Left colon (tissue), 2 donors: ENCODE results near the gene FAM171A2. TPM values are rescaled to one million over a fixed set of nuclear protein-coding genes. Genes with fewer than 3 reads are reported as not detected.
"Not testable (repeated sequence)": the region's sequence is repeated elsewhere in the genome, so short reads cannot be mapped to it uniquely, and the experiment has no call there.

Experiments
- ATAC-seq: fragments of 200-7000 bp; cut with Tn5 transposase; one replicate; pipeline ENCODE4 v1.9.1; 2020; ENCODE audit warnings: mild to moderate bottlenecking, moderate library complexity
- DNase-seq, 2 donors: peaks; one replicate each; pipeline ENCODE4 v3.0.0-alpha.2; 2020
- intact Hi-C, 2 donors: fragments of 100-400 bp; cut with DNase I in 1 of 2; cut with micrococcal nuclease in 1 of 2; formaldehyde crosslinking; loops; one replicate each; pipeline versions ENCODE4 v1.11.2 to v1.14.0; 2022; cut with DNase I, micrococcal nuclease
- total RNA-seq, 2 donors: library from RNA; stranded (reverse); fragmentation: NEBNext Ultra II Directional; extraction: Animal tissue kit (Norgen Biotek cat#: 25700); gene quantifications; one replicate each; pipeline ENCODE4 v1.2.1, GENCODE V29; 2021
- donor health status: DM: no; HTN: no; CAD: no.
- donor health status: DM: yes; HTN: yes; CAD: no.

The FAM171A2 gene
- total RNA-seq, 2 donors from 2014 or later: 0.24 to 0.67 TPM

- intact Hi-C loops: no loop called here
- ATAC-seq (peak; percentile 67), DNase-seq (peak in 1 of 2 donors; percentile 77)
Observed at GRCh38 chr17:44350733-44351226, 12.9 kb downstream of the FAM171A2 start.

GRCh38 chr17:44349553-44350070, 14.0 kb downstream of the FAM171A2 start:
- intact Hi-C loops: no loop called here
- DNase-seq (no peak), ATAC-seq (no peak)

GRCh38 chr17:44348988-44349364, 14.7 kb downstream of the FAM171A2 start:
- DNase-seq (no peak), ATAC-seq (no peak)
- intact Hi-C loops: no loop called here

GRCh38 chr17:44348234-44348987, 15.2 kb downstream of the FAM171A2 start:
- DNase-seq (peak in 1 of 2 donors; percentile 43), ATAC-seq (no peak)
- intact Hi-C loops: no loop called here

- ATAC-seq, DNase-seq, intact Hi-C loops: not testable (repeated sequence)
Observed at GRCh38 chr17:44347206-44348055, 16.2 kb downstream of the FAM171A2 start.

GRCh38 chr17:44346064-44346844, 17.4 kb downstream of the FAM171A2 start:
- DNase-seq (no peak), ATAC-seq (no peak)
- intact Hi-C loops: no loop called here

- intact Hi-C loops: no loop called here
- ATAC-seq (peak; percentile 80), DNase-seq (peak; percentile 63 to 71)
Observed at GRCh38 chr17:44345454-44346026, 18.1 kb downstream of the FAM171A2 start.

GRCh38 chr17:44344939-44345453, 18.7 kb downstream of the FAM171A2 start, which contains the start of gene GRN:
Gene GRN (plus strand): TSS chr17:44345302. CDS start chr17:44349165, 3,863 bp downstream.
- DNase-seq: peak; percentile 91 to 96
- ATAC-seq: peak; percentile 95
- intact Hi-C loops: no loop called here

- no peak for ATAC-seq
- no peak for DNase-seq
Observed at GRCh38 chr17:44343510-44344209, 20.0 kb downstream of the FAM171A2 start.

GRCh38 chr17:44340553-44340952, 23.1 kb downstream of the FAM171A2 start:
- ATAC-seq, DNase-seq, intact Hi-C loops: not testable (repeated sequence)

More at GRCh38 chr17:44343510-44344209, 20.0 kb downstream of the FAM171A2 start:
- intact Hi-C loops: no loop called here

GRCh38 chr17:44338702-44339101, 25.0 kb downstream of the FAM171A2 start:
- no peak for ATAC-seq
- intact Hi-C loops: no loop called here
- no peak for DNase-seq

GRCh38 chr17:44335968-44336367, 27.7 kb downstream of the FAM171A2 start:
- intact Hi-C loops: no loop called here
- ATAC-seq (no peak), DNase-seq (no peak)

- intact Hi-C loops: no loop called here
- ATAC-seq (no peak), DNase-seq (no peak)
Observed at GRCh38 chr17:44335564-44335963, 28.1 kb downstream of the FAM171A2 start.

- no peak for DNase-seq
- no peak for ATAC-seq
- intact Hi-C loops: loop anchor here in 1 of 2 donors (5.0 kb wide), 1 partner anchor 122 kb away; no protein-coding TSS in a partner anchor
Observed at GRCh38 chr17:44334727-44335126, 28.9 kb downstream of the FAM171A2 start.

- intact Hi-C loops: loop anchor here in 1 of 2 donors (5.0 kb wide), 1 partner anchor 122 kb away; no protein-coding TSS in a partner anchor
- no peak for ATAC-seq
- DNase-seq: no peak
Observed at GRCh38 chr17:44334315-44334714, 29.3 kb downstream of the FAM171A2 start.

- DNase-seq: peak in 1 of 2 donors; percentile 50
- intact Hi-C loops: loop anchor here in 1 of 2 donors (5.0 kb wide), 1 partner anchor 121 kb away; no protein-coding TSS in a partner anchor
- ATAC-seq: peak; percentile 92
Observed at GRCh38 chr17:44333371-44333770, 30.3 kb downstream of the FAM171A2 start.

- DNase-seq (peak; percentile 63 to 75), ATAC-seq (peak; percentile 38)
- intact Hi-C loops: loop anchor here in 1 of 2 donors (5.0 kb wide), 1 partner anchor 119 kb away; no protein-coding TSS in a partner anchor
Observed at GRCh38 chr17:44331249-44331760, 32.3 kb downstream of the FAM171A2 start.
